GM20000 (cell line): ENCODE data around the gene CDKAL1.

Experiments
- DNase-seq: peaks from one replicate; pipeline ENCODE4 v3.0.0; 2012; ENCODE audit warnings: low spot score
- CTCF ChIP-seq: IDR thresholded peaks from 2 replicates; pipeline ENCODE4 v1.5.1; 2012; ENCODE audit warnings: mild to moderate bottlenecking, control low read depth; ENCODE audit errors: extremely low read depth, missing control alignments

CDKAL1 gene

DNA sequence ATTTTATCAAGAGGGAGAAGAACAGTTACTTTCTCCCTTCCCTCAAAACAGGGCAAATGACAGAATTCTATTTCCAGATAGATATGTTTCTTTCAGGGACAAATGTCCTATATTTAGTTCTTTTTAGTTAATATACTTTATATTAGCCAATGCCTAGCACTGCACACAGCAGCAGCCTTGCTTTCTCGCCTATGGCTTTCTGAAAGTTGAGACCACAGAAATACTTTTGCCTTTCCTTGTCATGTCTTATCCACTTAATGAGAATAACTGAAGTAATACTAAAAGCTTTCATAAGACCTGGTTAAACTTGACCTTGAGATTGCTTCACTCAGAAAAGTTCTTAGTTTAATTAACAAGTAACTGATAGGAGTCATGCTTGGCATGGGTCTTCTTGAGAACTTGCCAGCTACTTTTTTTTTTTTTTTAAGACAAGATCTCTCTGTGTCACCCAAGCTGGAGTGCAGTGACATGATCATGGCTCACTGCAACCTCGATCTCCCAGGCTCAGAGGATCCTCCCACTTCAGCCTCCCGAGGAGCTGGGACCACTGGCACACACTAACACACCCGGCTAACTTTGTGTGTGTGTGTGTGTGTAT, 159.3 kb downstream of the CDKAL1 start:
- no peak for DNase-seq
- no peak for TF ChIP-seq CTCF

DNA sequence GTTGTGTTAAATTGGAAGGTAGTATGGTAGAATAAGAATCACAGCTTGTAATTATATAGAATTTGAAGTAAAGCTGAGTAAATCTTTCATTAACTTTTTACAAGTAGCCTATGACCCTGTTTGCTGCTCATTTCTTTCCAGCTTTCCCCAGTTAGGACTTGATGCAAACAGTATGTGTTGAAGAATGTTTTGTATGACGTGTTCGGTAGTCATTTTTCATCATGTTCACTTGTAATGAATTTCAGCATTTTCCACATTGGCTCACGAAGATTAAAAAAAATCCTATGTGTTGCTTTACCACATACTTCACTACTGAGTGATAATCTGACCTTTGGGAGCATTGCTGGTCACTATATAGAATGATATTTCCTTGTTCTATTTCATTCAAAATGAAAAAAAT, 162.4 kb downstream of the CDKAL1 start:
- no peak for DNase-seq
- TF ChIP-seq CTCF: no peak

- no peak for DNase-seq
- no peak for TF ChIP-seq CTCF
Measured at GRCh38 chr6:20698675-20699074, 164.4 kb downstream of the CDKAL1 start.

DNA sequence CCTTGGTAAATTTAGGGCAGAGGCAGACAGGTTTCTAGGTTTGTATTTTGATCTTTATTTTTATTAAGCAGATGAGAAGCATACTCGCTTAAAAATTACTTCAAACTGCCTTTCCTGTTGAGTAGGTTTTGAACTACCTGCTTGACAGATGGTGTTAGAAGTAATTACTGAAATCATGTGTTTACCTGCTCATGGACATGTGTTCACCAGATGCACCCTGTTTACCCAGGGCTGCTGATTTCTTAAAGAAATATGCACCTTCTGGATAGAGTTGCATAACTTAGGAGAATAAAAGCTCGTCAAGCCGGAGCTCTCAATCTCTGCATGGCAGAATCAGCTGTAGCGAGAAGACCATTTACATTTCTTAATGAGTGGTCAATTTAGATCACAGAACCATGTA, 165.1 kb downstream of the CDKAL1 start:
- DNase-seq: no peak

DNA sequence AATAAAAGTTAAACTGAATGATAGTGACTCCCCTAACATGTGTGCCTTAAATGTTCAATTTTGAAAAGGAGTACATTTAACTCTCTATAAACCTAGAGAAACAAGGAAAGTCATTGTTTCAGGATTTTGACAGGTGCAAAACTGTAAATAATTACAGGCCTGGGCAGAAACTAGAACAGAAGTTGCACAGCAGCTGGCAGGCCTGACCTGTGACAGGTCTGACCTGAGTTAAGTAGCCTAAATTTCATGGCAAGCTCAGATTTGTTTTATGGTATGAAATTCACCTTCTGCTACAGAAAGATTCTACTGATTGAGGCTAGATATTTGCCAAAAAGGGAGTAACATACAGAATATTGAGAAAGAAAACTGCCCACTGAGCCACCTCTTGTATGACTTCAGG, 166.1 kb downstream of the CDKAL1 start:
- TF ChIP-seq CTCF: no peak
- no peak for DNase-seq

More for the DNA sequence above, 165.1 kb downstream of the CDKAL1 start:
- TF ChIP-seq CTCF: no peak

- no peak for TF ChIP-seq CTCF
Measured at GRCh38 chr6:20702366-20702765, 168.1 kb downstream of the CDKAL1 start.

GRCh38 chr6:20703049-20703448, 168.8 kb downstream of the CDKAL1 start:
- DNase-seq: no peak
- TF ChIP-seq CTCF: no peak

More at GRCh38 chr6:20702366-20702765, 168.1 kb downstream of the CDKAL1 start:
- DNase-seq: no peak
